ENCODE data around the gene ABCA13.

GRCh38 chr7:48259463-48260280, 88.4 kb downstream of the ABCA13 start:
- no peak for TF ChIP-seq EZH2 (IDR thresholded peaks at IDR 0.05)
- TF ChIP-seq POLR2AphosphoS5 (IDR thresholded peaks at IDR 0.05; ENCODE audit: borderline replicate concordance, low read depth, low read length), result no peak
- TF ChIP-seq FOXP2 (optimal IDR thresholded peaks at IDR 0.05; ENCODE audit: control extremely low read depth, extremely low read length, insufficient read depth), result no peak
